Hematopoietic multipotent progenitor cell treated with erythropoietin and hydrocortisone succinate and interleukin-3 and kit ligand, for 8 days (in vitro differentiated cells): Measurements from ENCODE around the gene MARS1.

Experiments
- DNase-seq: peaks from one replicate; pipeline ENCODE4 v3.0.0-alpha.2; 2015

The MARS1 gene

GRCh38 chr12:57458665-57459054, 29.2 kb upstream of the MARS1 start:
- no peak for DNase-seq

GRCh38 chr12:57459055-57459749, 28.7 kb upstream of the MARS1 start:
- DNase-seq = peak; percentile 92

- no peak for DNase-seq
Observed at GRCh38 chr12:57459750-57460467, 28.0 kb upstream of the MARS1 start, which contains the start of gene GLI1. TSS of gene GLI1 (plus strand) at chr12:57459785. CDS start at chr12:57463692, 3,907 bp downstream.

GRCh38 chr12:57460468-57460784, 27.4 kb upstream of the MARS1 start:
- DNase-seq = no peak

GRCh38 chr12:57460841-57461275, 27.0 kb upstream of the MARS1 start:
- no peak for DNase-seq

GRCh38 chr12:57461276-57461916, 26.5 kb upstream of the MARS1 start:
- DNase-seq = no peak

- no peak for DNase-seq
Observed at GRCh38 chr12:57461917-57462250, 26.0 kb upstream of the MARS1 start.

- peak; percentile 89 for DNase-seq
Observed at GRCh38 chr12:57462251-57462911, 25.5 kb upstream of the MARS1 start.

- DNase-seq = no peak
Observed at GRCh38 chr12:57462912-57463253, 25.0 kb upstream of the MARS1 start.

- DNase-seq = no peak
Observed at GRCh38 chr12:57464569-57464968, 23.3 kb upstream of the MARS1 start.

- DNase-seq = no peak
Observed at GRCh38 chr12:57465030-57465746, 22.7 kb upstream of the MARS1 start.

- no peak for DNase-seq
Observed at GRCh38 chr12:57465747-57466505, 21.9 kb upstream of the MARS1 start.

- no peak for DNase-seq
Observed at GRCh38 chr12:57467212-57467874, 20.5 kb upstream of the MARS1 start.

- no peak for DNase-seq
Observed at GRCh38 chr12:57467915-57468314, 20.0 kb upstream of the MARS1 start.

GRCh38 chr12:57469296-57470164, 18.3 kb upstream of the MARS1 start:
- no peak for DNase-seq

- DNase-seq = no peak
Observed at GRCh38 chr12:57470286-57470969, 17.4 kb upstream of the MARS1 start.

GRCh38 chr12:57470970-57471656, 16.8 kb upstream of the MARS1 start:
- DNase-seq = no peak

GRCh38 chr12:57471661-57472060, 16.2 kb upstream of the MARS1 start:
- no peak for DNase-seq

GRCh38 chr12:57472391-57472790, 15.5 kb upstream of the MARS1 start:
- no peak for DNase-seq

GRCh38 chr12:57473392-57473791, 14.5 kb upstream of the MARS1 start:
- no peak for DNase-seq
